Activated CD8-positive, alpha-beta memory T cell treated with anti-CD3 and anti-CD28 coated beads, Interleukin-2, amount 10 ng/mL, durations not matched to agents 7 days and 5 days (primary cell): ENCODE data around the gene PTPRN2. TPM values are rescaled to one million over a fixed set of nuclear protein-coding genes. Genes with fewer than 3 reads are reported as not detected.

Experiments used
- ATAC-seq: fragments of 150-1000 bp; cut with Tn5 transposase; one replicate; pipeline ENCODE4 v1.10.0; 2021; ENCODE audit warnings: moderate library complexity
- CTCF ChIA-PET: fragments of 350-600 bp; sonication (Branson Sonifier 250); formaldehyde crosslinking; loops from one replicate; lab custom pipeline; 2021; ENCODE audit warnings: antibody characterized with exemption; lab: Charles Lee
- DNase-seq: peaks from one replicate; pipeline ENCODE4 v3.0.0-alpha.2; 2020
- H3K27ac Mint-ChIP-seq: one replicate; pipeline ENCODE4 v1.8.0; 2021; ENCODE audit warnings: mild to moderate bottlenecking, mixed read lengths
- H3K27me3 Mint-ChIP-seq: one replicate; pipeline ENCODE4 v1.8.0; 2021; ENCODE audit warnings: mixed read lengths
- H3K36me3 Mint-ChIP-seq: one replicate; pipeline ENCODE4 v1.8.0; 2021; ENCODE audit warnings: mild to moderate bottlenecking, mixed read lengths
- H3K4me1 Mint-ChIP-seq: one replicate; pipeline ENCODE4 v1.8.0; 2021; ENCODE audit warnings: mixed read lengths
- H3K4me3 Mint-ChIP-seq: one replicate; pipeline ENCODE4 v1.8.0; 2021; ENCODE audit warnings: mild to moderate bottlenecking, moderate library complexity, mixed read lengths
- H3K9me3 Mint-ChIP-seq: one replicate; pipeline ENCODE4 v1.8.0; 2022; ENCODE audit warnings: low read depth, mixed read lengths
- total RNA-seq, 2 experiments: library from RNA; stranded (reverse); gene quantifications; one replicate each; pipeline ENCODE4 v1.2.3, GENCODE V29; 2021

The PTPRN2 gene
- total RNA-seq, 2 experiments from 2014 or later: 3.2 to 5.7 TPM

DNA sequence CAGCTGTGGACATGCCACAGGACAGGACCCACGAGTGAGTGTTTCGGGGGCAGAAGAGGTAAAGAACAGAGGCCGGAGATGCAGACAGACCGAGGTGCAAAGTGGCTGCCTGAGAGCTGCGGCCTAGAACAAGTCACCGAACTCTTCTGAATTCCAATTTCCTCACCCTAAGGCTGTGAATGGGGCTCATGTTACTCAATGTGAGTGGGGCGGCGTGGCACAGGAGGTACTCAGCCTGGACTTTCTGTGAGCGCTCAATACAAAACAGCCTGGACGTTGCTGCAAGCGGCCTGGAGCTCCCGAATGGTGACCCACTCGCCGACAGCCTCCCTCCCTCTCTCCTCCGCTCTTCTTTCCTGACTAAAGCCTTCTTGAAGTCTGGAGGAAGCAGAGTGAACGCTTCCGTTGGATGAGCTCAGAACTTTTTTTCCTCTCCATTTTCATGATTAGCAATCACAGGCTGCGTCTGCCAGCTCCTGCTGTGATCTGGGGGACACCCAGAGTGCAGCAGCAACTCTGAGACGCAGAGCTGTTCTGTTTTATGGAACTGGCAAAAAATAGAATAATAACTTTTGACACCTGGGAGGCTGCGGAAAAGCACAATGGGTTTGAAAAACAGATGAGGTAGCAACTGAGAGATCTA, 108.5 kb downstream of the PTPRN2 start:
- Mint-ChIP-seq H3K9me3 (no peaks in the 10 kb centered on the region), H3K36me3 (no peaks in the 10 kb centered on the region), H3K27ac (no peak overlapping the region), H3K4me1 (no peaks in the 10 kb centered on the region), H3K27me3 (no peaks in the 10 kb centered on the region), H3K4me3 (no peak overlapping the region)
- no peak for DNase-seq
- ATAC-seq: no peak
- CTCF ChIA-PET: no interaction called here

DNA sequence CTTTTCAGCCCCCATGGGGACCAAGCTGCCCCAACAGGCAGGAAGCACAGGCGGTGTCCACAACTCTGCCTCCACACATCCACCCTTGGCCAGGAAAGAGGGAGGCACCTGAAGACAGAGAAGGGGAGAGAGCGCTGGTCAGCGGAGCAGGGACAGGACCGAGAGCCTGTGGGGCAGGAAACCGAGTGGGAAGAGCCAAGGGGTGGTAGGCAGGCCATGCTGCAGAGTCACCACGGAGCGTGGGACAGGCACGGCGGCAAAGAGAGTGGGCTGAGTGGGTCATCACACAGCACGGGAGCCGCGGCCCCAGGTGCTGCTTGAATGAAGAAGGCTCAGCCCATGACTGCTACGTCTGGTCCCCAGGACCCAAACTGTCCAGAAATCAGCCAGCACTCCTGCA, 109.8 kb downstream of the PTPRN2 start:
- H3K4me3 Mint-ChIP-seq: no peak overlapping the region
- ATAC-seq: no peak
- no peak for DNase-seq
- CTCF ChIA-PET: no interaction called here
- no peaks in the 10 kb centered on the region for H3K27me3 Mint-ChIP-seq
- no peak overlapping the region for H3K27ac Mint-ChIP-seq
- H3K36me3 Mint-ChIP-seq: no peaks in the 10 kb centered on the region
- no peaks in the 10 kb centered on the region for H3K4me1 Mint-ChIP-seq
- H3K9me3 Mint-ChIP-seq: no peaks in the 10 kb centered on the region

DNA sequence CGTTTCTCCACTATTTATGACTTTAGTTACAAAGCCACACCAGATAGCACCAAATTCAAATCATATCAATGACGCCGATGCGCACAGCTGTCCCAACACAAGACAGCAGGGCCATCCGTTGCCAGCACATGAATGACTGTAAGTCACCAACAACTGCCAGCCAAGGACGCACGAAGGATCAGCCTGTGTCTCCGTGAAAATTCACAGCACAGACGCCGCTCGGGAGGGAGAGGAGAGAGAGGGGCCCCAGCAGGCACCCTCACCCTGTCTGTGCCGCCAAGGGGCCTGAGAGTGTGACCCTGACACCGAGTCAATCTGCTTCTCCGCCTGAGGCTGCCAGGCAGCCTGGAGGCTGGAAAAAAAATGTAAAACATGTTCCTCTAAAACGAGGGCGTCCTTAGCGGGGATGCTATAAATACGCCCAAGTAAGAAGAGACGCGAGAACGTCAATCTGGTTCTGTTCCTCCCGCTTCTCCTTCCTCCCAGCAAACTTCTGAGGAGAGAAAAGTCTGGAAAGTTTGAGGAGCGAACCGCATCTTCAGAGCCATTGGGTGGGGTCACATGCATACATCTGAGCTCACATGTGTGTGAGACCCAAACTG, 111.2 kb downstream of the PTPRN2 start:
- no peak for ATAC-seq
- CTCF ChIA-PET: interaction anchor here (0.6 kb wide), 1 partner anchor 325 kb away, joined by 3 read pairs; no protein-coding TSS in a partner anchor

DNA sequence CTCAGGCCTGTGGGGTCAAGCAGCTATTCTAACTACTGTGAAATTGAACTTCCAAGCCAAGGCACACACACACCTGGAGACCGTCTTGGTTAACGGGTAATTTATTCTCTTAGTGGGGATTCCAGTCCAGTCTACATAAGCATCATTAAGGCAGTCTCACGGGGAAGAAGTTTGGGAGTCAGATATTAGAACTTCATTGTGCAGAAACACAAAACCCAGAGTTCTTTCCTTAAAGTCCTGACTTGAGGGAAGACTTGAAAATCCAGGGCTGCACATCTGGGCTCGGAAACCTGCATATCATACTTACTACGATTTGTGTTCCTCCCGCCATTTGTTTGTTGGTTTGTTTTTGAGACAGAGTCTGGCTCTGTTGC, 112.0 kb downstream of the PTPRN2 start:
- Mint-ChIP-seq H3K27me3 (no peaks in the 10 kb centered on the region), H3K4me1 (no peaks in the 10 kb centered on the region), H3K36me3 (no peaks in the 10 kb centered on the region), H3K4me3 (no peak overlapping the region), H3K9me3 (no peaks in the 10 kb centered on the region), H3K27ac (no peak overlapping the region)
- no peak for ATAC-seq
- CTCF ChIA-PET: no interaction called here
- no peak for DNase-seq

More for the DNA sequence above, 111.2 kb downstream of the PTPRN2 start:
- DNase-seq: no peak
- no peak overlapping the region for H3K4me3 Mint-ChIP-seq
- no peaks in the 10 kb centered on the region for H3K4me1 Mint-ChIP-seq
- no peaks in the 10 kb centered on the region for H3K9me3 Mint-ChIP-seq
- no peaks in the 10 kb centered on the region for H3K36me3 Mint-ChIP-seq
- H3K27me3 Mint-ChIP-seq: no peaks in the 10 kb centered on the region
- no peak overlapping the region for H3K27ac Mint-ChIP-seq

DNA sequence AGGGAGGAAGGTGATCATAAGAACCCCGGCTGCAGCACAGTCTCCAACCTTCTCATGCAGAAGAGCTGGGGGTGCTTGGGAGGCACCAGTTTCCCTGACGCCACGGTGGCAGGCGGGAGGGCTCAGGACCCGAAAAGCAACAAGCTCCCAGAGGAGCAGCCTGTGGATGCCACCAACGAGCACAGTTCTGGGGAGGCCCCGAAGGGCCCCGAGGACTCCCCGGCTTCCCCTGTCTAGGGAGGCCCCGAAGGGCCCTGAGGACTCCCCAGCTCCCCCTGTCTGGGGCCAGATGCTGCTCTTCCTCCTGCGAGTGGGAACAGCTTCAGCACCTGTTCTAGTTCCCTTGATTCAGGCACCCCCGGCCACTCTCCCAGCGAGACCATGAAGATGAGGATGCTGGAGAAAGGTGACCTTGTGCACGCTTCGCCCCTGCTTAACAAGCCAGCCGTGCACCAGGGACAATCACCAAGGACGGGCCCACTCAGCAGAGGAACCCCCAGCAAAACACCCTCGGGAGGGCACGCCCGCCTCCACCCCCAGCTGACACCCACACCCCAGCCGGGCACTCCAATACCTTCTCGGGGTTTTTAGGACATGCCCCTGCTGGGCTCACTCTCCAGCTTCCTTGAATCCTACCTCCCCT, 112.5 kb downstream of the PTPRN2 start:
- Mint-ChIP-seq H3K36me3 (no peaks in the 10 kb centered on the region), H3K27me3 (no peaks in the 10 kb centered on the region), H3K4me1 (no peaks in the 10 kb centered on the region), H3K9me3 (no peaks in the 10 kb centered on the region), H3K27ac (no peak overlapping the region), H3K4me3 (no peak overlapping the region)
- CTCF ChIA-PET: no interaction called here
- DNase-seq (no peak), ATAC-seq (no peak)

DNA sequence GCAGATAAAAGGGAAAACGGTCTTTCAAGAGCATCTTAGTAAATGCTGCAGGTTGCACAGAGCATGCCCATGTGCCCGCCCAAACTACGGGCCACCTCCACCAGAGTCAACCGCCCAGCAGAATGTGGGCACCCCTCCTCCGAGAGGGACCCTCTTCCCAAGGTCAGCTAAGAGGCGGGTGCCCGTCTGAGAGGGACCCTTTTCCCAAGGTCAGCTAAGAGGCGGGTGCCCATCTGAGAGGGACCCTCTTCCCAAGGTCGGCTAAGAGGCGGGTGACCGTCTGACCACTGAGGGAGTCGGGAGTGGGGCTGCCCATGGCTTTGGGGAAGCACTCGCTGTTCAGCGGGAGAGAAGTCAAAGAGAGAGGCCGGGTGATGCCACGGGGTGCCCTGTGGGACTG, 113.1 kb downstream of the PTPRN2 start:
- Mint-ChIP-seq H3K4me3 (no peak overlapping the region), H3K4me1 (no peaks in the 10 kb centered on the region), H3K36me3 (no peaks in the 10 kb centered on the region), H3K27me3 (no peaks in the 10 kb centered on the region), H3K27ac (no peak overlapping the region), H3K9me3 (no peaks in the 10 kb centered on the region)
- no peak for DNase-seq
- CTCF ChIA-PET: no interaction called here
- ATAC-seq: no peak

DNA sequence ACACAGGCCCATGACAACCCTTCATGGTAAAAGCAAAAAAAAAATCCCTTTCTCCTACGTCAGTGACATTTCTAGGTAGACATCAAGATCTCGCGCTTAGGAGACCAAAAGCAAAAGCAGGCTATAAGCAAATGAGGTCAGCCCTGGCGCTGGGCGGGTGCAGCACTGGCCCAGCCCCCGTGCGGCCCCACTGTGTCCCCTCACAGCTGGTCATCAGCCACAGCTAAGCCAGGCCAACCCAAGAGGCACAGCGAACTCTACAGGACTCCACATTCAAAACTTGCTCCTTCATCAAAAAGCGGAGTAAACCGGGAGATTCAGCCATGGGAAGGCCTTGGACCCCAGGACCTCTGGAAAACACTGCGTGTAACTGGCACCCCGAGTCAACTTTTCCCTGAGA, 113.7 kb downstream of the PTPRN2 start:
- H3K36me3 Mint-ChIP-seq: no peaks in the 10 kb centered on the region
- DNase-seq: no peak
- H3K4me3 Mint-ChIP-seq: no peak overlapping the region
- no peaks in the 10 kb centered on the region for H3K9me3 Mint-ChIP-seq
- no peak overlapping the region for H3K27ac Mint-ChIP-seq
- no peaks in the 10 kb centered on the region for H3K4me1 Mint-ChIP-seq
- ATAC-seq: no peak
- peaks cover under 1% of the 10 kb centered on the region for H3K27me3 Mint-ChIP-seq
- CTCF ChIA-PET: no interaction called here

DNA sequence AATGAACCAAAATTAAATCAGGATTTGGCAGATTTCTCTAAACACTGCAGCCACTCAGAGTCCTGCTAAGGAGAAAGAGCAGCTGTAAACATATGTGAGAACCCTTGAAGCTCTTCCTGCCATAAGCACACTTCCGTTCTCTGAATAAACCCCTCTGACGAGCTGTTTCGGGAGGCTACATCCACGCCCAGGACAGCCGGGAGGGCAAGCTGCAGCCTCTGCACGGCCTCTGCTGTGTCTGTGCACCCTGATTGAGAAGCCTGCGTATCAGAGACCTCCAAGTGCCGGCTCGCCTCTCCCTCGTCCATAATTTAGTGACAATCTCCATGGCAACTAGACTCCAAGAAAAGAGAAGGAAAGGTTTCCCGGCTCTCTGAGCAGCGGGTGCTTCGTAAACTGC, 114.4 kb downstream of the PTPRN2 start:
- no peak overlapping the region for H3K4me3 Mint-ChIP-seq
- CTCF ChIA-PET: no interaction called here
- peaks cover 6% of the 10 kb centered on the region for H3K27me3 Mint-ChIP-seq
- no peak for ATAC-seq
- no peaks in the 10 kb centered on the region for H3K9me3 Mint-ChIP-seq
- no peaks in the 10 kb centered on the region for H3K36me3 Mint-ChIP-seq
- peaks cover 2% of the 10 kb centered on the region for H3K4me1 Mint-ChIP-seq
- DNase-seq: no peak
- no peak overlapping the region for H3K27ac Mint-ChIP-seq

DNA sequence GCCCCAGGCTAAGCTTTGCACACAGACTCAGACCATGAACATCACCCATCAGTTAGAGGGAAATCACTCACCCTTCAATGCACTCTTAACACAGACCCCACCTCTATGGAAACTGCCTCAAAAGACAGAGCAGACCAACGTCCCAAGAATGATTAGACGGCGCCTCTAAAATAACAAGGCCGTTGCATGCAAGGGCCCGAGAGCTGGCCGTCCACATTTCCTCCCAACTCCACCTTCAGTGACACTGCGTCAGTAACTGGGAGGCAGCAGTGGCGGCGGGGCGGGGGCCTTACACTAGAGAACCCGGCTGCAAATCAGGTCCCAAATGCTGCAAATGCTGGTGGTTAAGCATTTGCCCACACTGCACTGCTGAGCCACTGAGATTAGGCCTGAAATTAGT, 115.0 kb downstream of the PTPRN2 start:
- Mint-ChIP-seq H3K36me3 (no peaks in the 10 kb centered on the region), H3K9me3 (no peaks in the 10 kb centered on the region), H3K27me3 (peaks cover 6% of the 10 kb centered on the region), H3K27ac (no peak overlapping the region), H3K4me3 (no peak overlapping the region), H3K4me1 (peaks cover 2% of the 10 kb centered on the region)
- DNase-seq: no peak
- CTCF ChIA-PET: no interaction called here
- no peak for ATAC-seq

DNA sequence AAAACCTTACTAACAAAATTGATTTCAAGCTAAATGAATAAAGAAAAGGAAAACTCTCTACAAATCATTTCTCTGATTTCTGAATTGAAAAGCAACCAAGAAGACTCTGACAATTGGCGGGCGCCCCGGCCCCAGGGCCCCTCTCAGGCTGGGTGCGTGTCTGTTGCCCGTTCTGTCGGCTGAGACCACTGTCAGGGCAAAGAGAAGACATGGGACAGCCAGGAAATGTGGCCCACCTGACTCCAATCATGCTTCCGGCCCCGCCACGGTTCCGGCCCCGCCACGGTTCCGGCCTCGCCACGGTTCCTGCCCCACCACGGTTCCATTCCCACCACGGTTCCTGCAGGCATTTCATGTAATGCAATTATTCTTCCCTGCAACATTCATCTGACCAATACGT, 115.9 kb downstream of the PTPRN2 start:
- DNase-seq (no peak), ATAC-seq (no peak)
- CTCF ChIA-PET: no interaction called here
- H3K36me3 Mint-ChIP-seq: no peaks in the 10 kb centered on the region
- H3K27ac Mint-ChIP-seq: no peak overlapping the region
- no peaks in the 10 kb centered on the region for H3K9me3 Mint-ChIP-seq
- no peak overlapping the region for H3K4me3 Mint-ChIP-seq
- H3K4me1 Mint-ChIP-seq: peaks cover 2% of the 10 kb centered on the region
- peaks cover 6% of the 10 kb centered on the region for H3K27me3 Mint-ChIP-seq

DNA sequence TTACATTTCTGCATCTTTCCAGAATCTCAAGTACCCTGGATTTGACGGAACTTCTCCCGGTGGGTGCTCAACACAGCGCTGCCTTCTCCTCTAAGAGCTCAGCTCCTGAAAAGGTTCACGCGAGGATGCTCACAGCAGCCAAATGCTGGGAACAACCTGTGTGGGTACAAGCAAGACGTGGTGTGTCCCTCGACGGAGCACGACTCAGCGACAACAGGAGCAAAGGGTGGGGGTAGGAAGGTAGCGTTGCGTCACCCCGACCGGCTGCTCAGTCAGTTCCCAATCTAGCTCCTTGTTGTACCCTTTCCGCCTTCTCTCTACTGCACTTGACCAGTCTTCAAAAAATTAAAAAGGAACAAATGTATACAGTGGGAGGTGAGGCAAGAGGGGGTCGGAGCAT, 117.3 kb downstream of the PTPRN2 start:
- Mint-ChIP-seq H3K27ac (no peak overlapping the region), H3K4me1 (peaks cover 2% of the 10 kb centered on the region), H3K36me3 (no peaks in the 10 kb centered on the region), H3K4me3 (no peak overlapping the region), H3K9me3 (no peaks in the 10 kb centered on the region), H3K27me3 (peaks cover 6% of the 10 kb centered on the region)
- CTCF ChIA-PET: no interaction called here
- DNase-seq (no peak), ATAC-seq (no peak)

DNA sequence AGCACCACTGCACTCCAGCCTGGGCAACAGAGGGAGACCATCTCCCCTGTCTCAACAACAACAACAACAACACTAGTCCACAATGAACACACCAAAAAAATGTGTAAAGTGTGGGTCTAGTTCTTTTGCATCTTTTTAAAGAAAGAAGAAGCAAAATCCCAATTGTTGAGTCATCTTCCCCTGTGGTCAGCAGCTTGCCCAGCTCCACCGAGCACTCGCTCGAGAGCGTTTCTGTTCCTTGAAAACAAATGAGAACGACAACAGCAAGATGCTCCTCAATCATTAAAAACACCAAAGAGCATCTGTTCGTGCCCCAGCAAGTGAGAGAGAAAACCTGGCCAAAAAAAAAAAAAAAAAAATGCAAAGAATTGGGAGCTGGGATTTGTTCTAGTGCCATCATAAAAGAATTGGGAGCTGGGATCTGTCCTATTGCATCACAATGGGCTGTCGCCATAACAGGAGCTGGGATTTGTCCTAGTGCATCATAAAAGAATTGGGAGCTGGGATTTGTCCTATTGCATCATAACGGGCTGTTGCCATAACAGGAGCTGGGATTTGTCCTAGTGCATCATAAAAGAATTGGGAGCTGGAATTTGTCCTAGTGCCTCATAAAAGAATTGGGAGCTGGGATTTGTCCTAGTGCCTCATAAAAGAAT, 118.1 kb downstream of the PTPRN2 start:
- Mint-ChIP-seq H3K9me3 (peaks cover 1% of the 10 kb centered on the region), H3K4me1 (peaks cover 2% of the 10 kb centered on the region)

DNA sequence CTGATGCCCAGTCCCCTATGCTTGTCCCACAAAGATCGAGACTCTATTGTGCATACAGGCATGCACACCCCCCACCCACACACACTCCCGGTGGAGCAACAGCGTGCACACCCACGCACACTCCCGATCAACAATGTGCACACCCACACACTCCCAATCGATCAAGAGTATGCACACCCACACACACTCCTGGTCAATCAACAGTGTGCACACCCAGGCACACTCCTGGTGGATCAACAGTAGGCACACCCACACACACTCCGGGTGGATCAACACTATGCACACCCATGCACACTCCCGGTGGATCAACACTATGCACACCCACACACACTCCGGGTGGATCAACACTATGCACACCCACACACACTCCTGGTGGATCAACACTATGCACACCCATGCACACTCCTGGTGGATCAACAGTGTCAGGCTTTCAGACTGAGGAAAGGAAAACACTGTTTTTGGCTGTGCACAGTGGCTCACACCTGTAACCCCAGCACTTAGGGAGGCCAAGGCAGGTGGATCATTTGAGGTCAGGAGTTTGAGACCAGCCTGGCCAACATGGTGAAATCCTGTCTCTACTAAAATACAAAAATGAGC, 118.8 kb downstream of the PTPRN2 start:
- ATAC-seq (no peak), DNase-seq (no peak)
- Mint-ChIP-seq H3K27ac (no peak overlapping the region), H3K4me1 (peaks cover 2% of the 10 kb centered on the region), H3K9me3 (peaks cover 3% of the 10 kb centered on the region), H3K36me3 (no peaks in the 10 kb centered on the region), H3K4me3 (no peak overlapping the region), H3K27me3 (peaks cover 6% of the 10 kb centered on the region)
- CTCF ChIA-PET: no interaction called here

More for the DNA sequence above, 118.1 kb downstream of the PTPRN2 start:
- ATAC-seq: no peak
- CTCF ChIA-PET: no interaction called here
- H3K4me3 Mint-ChIP-seq: no peak overlapping the region
- H3K36me3 Mint-ChIP-seq: no peaks in the 10 kb centered on the region
- peaks cover 6% of the 10 kb centered on the region for H3K27me3 Mint-ChIP-seq
- no peak overlapping the region for H3K27ac Mint-ChIP-seq
- no peak for DNase-seq
